ENCODE data around the gene TRIM71.
"Not testable (repeated sequence)": the region's sequence is repeated elsewhere in the genome, so short reads cannot be mapped to it uniquely, and the experiment has no call there.

TRIM71 gene

GRCh38 chr3:32841867-32842470 lies 24.2 kb downstream of the TRIM71 start:
- no peak for DNase-seq (ENCODE audit: low read depth)
- in situ Hi-C loops (cut with HindIII; ENCODE audit: low sequenced_read_pairs), result loop anchor here (5.0 kb wide), 1 partner anchor 35 kb away; no protein-coding TSS in a partner anchor
- TF ChIP-seq, protein P1, sequence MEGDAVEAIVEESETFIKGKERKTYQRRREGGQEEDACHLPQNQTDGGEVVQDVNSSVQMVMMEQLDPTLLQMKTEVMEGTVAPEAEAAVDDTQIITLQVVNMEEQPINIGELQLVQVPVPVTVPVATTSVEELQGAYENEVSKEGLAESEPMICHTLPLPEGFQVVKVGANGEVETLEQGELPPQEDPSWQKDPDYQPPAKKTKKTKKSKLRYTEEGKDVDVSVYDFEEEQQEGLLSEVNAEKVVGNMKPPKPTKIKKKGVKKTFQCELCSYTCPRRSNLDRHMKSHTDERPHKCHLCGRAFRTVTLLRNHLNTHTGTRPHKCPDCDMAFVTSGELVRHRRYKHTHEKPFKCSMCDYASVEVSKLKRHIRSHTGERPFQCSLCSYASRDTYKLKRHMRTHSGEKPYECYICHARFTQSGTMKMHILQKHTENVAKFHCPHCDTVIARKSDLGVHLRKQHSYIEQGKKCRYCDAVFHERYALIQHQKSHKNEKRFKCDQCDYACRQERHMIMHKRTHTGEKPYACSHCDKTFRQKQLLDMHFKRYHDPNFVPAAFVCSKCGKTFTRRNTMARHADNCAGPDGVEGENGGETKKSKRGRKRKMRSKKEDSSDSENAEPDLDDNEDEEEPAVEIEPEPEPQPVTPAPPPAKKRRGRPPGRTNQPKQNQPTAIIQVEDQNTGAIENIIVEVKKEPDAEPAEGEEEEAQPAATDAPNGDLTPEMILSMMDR (IDR thresholded peaks at IDR 0.05; ENCODE audit: low read depth, low read length, missing control alignments), result no peak
- H3K4me3 ChIP-seq (ENCODE audit: low read depth, low read length), result no peak overlapping the region

DNA sequence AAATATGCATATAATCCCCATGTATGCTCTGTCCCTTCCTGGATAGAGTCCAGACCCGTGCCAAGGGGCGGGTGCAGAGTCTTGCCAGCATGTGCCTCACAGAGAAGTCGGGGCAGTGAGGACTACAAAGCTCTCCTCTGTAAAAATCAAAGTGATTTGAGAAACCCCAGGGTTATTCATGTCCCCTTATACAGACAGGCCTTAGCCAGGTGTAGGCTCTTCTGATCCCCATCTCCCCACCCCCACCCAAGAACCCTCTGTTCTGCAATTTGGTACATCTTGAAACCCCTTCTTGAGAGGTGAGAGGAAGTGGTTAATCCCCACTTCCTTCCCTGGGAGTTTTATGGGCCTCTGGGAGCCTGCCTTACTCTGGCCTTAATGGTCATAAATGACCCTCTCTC lies 24.7 kb downstream of the TRIM71 start:
- no peak overlapping the region for H3K4me3 ChIP-seq (ENCODE audit: low read depth, low read length)
- TF ChIP-seq, protein P1 (IDR thresholded peaks at IDR 0.05; ENCODE audit: low read depth, low read length, missing control alignments), result no peak
- DNase-seq (ENCODE audit: low read depth), result no peak
- in situ Hi-C loops (cut with HindIII; ENCODE audit: low sequenced_read_pairs), result loop anchor here (5.0 kb wide), 1 partner anchor 35 kb away; no protein-coding TSS in a partner anchor

- DNase-seq (ENCODE audit: low read depth), result no peak
- TF ChIP-seq, protein P1 (IDR thresholded peaks at IDR 0.05; ENCODE audit: low read depth, low read length, missing control alignments), result no peak
- no peak overlapping the region for H3K4me3 ChIP-seq (ENCODE audit: low read depth, low read length)
- in situ Hi-C loops (cut with HindIII; ENCODE audit: low sequenced_read_pairs), result loop anchor here (5.0 kb wide), 1 partner anchor 34 kb away; no protein-coding TSS in a partner anchor
Observed at GRCh38 chr3:32842987-32843386, 25.2 kb downstream of the TRIM71 start.

- TF ChIP-seq, protein P1 (IDR thresholded peaks at IDR 0.05; ENCODE audit: low read depth, low read length, missing control alignments), result no peak
- no peak for DNase-seq (ENCODE audit: low read depth)
- no peak overlapping the region for H3K4me3 ChIP-seq (ENCODE audit: low read depth, low read length)
- in situ Hi-C loops (cut with HindIII; ENCODE audit: low sequenced_read_pairs), result loop anchor here (5.0 kb wide), 1 partner anchor 34 kb away; no protein-coding TSS in a partner anchor
Observed at GRCh38 chr3:32843510-32844321, 25.9 kb downstream of the TRIM71 start.

- DNase-seq (ENCODE audit: low read depth), result no peak
- in situ Hi-C loops (cut with HindIII; ENCODE audit: low sequenced_read_pairs), result loop anchor here (5.0 kb wide), 1 partner anchor 33 kb away; no protein-coding TSS in a partner anchor
- TF ChIP-seq, protein P1 (IDR thresholded peaks at IDR 0.05; ENCODE audit: low read depth, low read length, missing control alignments), result no peak
- no peak overlapping the region for H3K4me3 ChIP-seq (ENCODE audit: low read depth, low read length)
Observed at GRCh38 chr3:32844322-32844654, 26.5 kb downstream of the TRIM71 start.

DNA sequence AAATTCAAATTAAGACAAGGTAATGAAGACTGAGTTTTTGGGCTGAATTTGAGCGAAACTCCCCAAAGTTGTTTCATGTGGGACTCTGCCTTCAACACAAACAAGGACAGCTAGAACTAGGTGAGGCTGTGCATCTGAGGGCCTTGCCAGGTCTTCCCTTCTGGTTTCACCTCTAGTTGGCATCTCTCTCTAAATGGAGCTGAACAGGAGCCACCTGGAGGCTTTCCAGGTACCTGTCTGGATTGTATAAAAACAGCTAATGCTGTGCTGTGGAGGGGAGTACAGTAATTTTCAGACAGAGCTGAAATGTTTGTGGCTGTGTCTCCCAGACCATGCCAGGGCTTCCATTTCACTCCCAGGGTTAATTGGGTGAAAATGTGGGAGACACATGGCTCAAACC lies 27.1 kb downstream of the TRIM71 start:
- no peak overlapping the region for H3K4me3 ChIP-seq (ENCODE audit: low read depth, low read length)
- DNase-seq (ENCODE audit: low read depth), result no peak
- TF ChIP-seq, protein P1 (IDR thresholded peaks at IDR 0.05; ENCODE audit: low read depth, low read length, missing control alignments), result no peak
- in situ Hi-C loops (cut with HindIII; ENCODE audit: low sequenced_read_pairs), result loop anchor here (5.0 kb wide), 1 partner anchor 32 kb away; no protein-coding TSS in a partner anchor

- in situ Hi-C loops (cut with HindIII; ENCODE audit: low sequenced_read_pairs); DNase-seq (ENCODE audit: low read depth); H3K4me3 ChIP-seq (ENCODE audit: low read depth, low read length): not testable (repeated sequence)
Observed at GRCh38 chr3:32845546-32845945, 27.7 kb downstream of the TRIM71 start.

DNA sequence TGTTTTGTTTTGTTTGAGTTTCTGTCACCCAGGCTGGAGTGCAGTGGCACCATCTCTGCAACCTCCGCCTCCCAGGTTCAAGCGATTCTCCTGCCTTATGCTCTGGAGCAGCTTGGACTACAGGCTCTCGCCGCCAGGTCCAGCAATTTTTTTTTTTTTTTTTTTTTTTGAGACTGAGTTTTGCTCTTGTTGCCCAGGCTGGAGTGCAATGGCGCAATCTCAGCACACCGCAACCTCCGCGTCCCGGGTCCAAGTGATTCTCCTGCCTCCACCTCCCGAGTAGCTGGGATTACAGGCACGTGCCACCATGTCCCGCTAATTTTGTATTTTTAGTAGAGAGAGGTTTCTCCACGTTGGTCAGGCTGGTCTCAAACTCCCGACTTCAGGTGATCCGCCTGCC lies 29.2 kb downstream of the TRIM71 start:
- in situ Hi-C loops (cut with HindIII; ENCODE audit: low sequenced_read_pairs); H3K4me3 ChIP-seq (ENCODE audit: low read depth, low read length); DNase-seq (ENCODE audit: low read depth): not testable (repeated sequence)

Data from astrocyte of the cerebellum (primary cell).